MCF 10A (cell line): Measurements from ENCODE around the gene ZMYND8. TPM values are rescaled to one million over a fixed set of nuclear protein-coding genes. Genes with fewer than 3 reads are reported as not detected.
A peak's percentile ranks its signal among the peaks of the same experiment; 100 is the strongest.
"Not testable (repeated sequence)": the region's sequence is repeated elsewhere in the genome, so short reads cannot be mapped to it uniquely, and the experiment has no call there.

Experiments
- BruUV-seq: library from RNA; stranded (reverse); fragments of 400-500 nt; replicated peaks from 2 replicates; lab custom pipeline; 2021; lab: Mats Ljungman, UMichigan
- CTCF ChIA-PET: fragments of 300-600 bp; sonication (Branson Sonifier 250); formaldehyde crosslinking; extraction: SDS; loops from one replicate; lab custom pipeline; 2021; ENCODE audit warnings: antibody characterized with exemption, inconsistent platforms; lab: Yijun Ruan, JAX
- POLR2A ChIA-PET: fragments of 300-600, 350-650 bp; sonication (Branson Sonifier 250); formaldehyde crosslinking; extraction: SDS; loops from one replicate; lab custom pipeline; 2020; ENCODE audit warnings: antibody characterized with exemption, inconsistent platforms; lab: Yijun Ruan, JAX
- DNase-seq: peaks from one replicate; pipeline ENCODE4 v3.0.0-alpha.2; 2018; ENCODE audit not compliant: unreplicated experiment
- H3K27ac Mint-ChIP-seq: one replicate; pipeline ENCODE4 v1.8.0; 2022; ENCODE audit warnings: mild to moderate bottlenecking, low read depth, mixed read lengths; ENCODE audit not compliant: unreplicated experiment
- H3K27me3 Mint-ChIP-seq: one replicate; pipeline ENCODE4 v1.8.0; 2022; ENCODE audit warnings: mixed read lengths; ENCODE audit not compliant: insufficient read depth, unreplicated experiment
- H3K36me3 Mint-ChIP-seq: one replicate; pipeline ENCODE4 v1.8.0; 2022; ENCODE audit warnings: mild to moderate bottlenecking, moderate library complexity, mixed read lengths; ENCODE audit not compliant: insufficient read depth, unreplicated experiment
- H3K4me1 Mint-ChIP-seq: one replicate; pipeline ENCODE4 v1.8.0; 2022; ENCODE audit warnings: mixed read lengths; ENCODE audit not compliant: insufficient read depth, unreplicated experiment
- H3K4me3 Mint-ChIP-seq: one replicate; pipeline ENCODE4 v1.8.0; 2022; ENCODE audit warnings: mild to moderate bottlenecking, moderate library complexity, mixed read lengths; ENCODE audit not compliant: unreplicated experiment
- H3K9me3 Mint-ChIP-seq: one replicate; pipeline ENCODE4 v1.8.0; 2022; ENCODE audit warnings: mixed read lengths; ENCODE audit not compliant: unreplicated experiment
- intact Hi-C: fragments of 100-400 bp; cut with micrococcal nuclease; formaldehyde crosslinking; loops from 2 replicates; pipeline ENCODE4 v1.14.1; 2022
- total RNA-seq: library from RNA; stranded (reverse); gene quantifications from 2 replicates; pipeline ENCODE4 v1.2.3, GENCODE V29; 2022
- TF ChIP-seq, protein P1 (sequence below): fragments of 200-600 bp; IDR thresholded peaks from one replicate; pipeline ENCODE4 v1.8.0; 2022; ENCODE audit warnings: antibody characterized with exemption, mild to moderate bottlenecking; ENCODE audit not compliant: unreplicated experiment

The ZMYND8 gene
- total RNA-seq, 1 experiment from 2014 or later, result 127 TPM

DNA sequence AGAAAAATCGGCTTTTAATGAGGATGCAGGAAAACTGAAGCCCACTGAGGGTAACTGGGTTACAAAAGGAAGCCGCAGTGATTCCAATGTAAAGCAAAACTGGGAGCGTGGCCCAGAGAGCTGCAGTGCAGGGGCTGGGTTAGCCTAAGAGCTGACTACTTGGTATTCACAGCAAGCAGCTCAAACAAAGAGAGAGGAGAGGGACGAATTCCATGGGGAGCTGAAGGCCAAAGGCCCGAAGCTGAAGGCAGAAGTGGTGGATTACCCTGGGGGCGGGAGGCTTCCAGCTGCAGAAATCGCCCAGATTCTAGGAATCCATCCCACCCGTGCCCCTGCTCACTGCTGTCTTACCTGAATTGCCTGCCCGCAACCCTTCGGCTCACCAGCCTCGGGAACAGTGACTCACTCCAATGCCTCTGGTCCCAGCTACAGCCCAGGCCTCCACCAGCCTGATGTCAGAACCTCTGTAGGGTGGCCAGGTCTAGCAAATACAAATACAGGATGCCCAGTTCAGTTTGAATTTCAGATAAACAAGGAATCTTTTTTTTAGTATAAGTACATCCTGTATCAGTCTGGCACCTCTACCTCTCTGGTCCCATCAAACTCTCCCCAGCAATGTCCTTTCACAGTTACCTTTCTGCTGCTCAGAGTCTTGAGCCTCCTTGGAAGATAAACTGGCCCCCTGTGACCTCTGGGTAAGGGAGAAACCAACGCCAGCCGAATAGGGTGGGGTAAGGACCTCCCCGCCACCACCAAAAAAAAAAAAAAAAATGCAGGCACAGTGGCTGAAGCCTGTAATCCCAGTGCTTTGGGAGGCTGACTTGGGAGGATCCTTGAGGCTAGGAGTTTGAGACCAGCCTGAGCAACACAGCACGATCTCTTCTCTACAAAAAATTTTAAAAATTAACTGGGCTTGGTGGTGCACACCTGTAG is 14.6 kb upstream of the ZMYND8 start:
- H3K27me3 Mint-ChIP-seq, result no peaks in the 10 kb centered on the region
- H3K36me3 Mint-ChIP-seq, result no peaks in the 10 kb centered on the region
- CTCF ChIA-PET, result interaction anchor here (0.6 to 3.9 kb wide), 7 partner anchors 10 to 131 kb away, joined by 3 to 20 read pairs (median 4); no protein-coding TSS in a partner anchor
- DNase-seq, result peak; percentile 62
- H3K27ac Mint-ChIP-seq, result no peak overlapping the region
- intact Hi-C loops, result no loop called here
- H3K4me1 Mint-ChIP-seq, result peaks cover 9% of the 10 kb centered on the region
- BruUV-seq, result no TSS peak
- H3K4me3 Mint-ChIP-seq, result no peak overlapping the region
- TF ChIP-seq, protein P1, sequence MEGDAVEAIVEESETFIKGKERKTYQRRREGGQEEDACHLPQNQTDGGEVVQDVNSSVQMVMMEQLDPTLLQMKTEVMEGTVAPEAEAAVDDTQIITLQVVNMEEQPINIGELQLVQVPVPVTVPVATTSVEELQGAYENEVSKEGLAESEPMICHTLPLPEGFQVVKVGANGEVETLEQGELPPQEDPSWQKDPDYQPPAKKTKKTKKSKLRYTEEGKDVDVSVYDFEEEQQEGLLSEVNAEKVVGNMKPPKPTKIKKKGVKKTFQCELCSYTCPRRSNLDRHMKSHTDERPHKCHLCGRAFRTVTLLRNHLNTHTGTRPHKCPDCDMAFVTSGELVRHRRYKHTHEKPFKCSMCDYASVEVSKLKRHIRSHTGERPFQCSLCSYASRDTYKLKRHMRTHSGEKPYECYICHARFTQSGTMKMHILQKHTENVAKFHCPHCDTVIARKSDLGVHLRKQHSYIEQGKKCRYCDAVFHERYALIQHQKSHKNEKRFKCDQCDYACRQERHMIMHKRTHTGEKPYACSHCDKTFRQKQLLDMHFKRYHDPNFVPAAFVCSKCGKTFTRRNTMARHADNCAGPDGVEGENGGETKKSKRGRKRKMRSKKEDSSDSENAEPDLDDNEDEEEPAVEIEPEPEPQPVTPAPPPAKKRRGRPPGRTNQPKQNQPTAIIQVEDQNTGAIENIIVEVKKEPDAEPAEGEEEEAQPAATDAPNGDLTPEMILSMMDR, result no peak
- no peaks in the 10 kb centered on the region for H3K9me3 Mint-ChIP-seq
- POLR2A ChIA-PET, result interaction anchor here (0.6 to 10.8 kb wide), 7 partner anchors 14 to 250 kb away, joined by 3 to 307 read pairs (median 3); partner anchors contain the start of gene ZMYND8

DNA sequence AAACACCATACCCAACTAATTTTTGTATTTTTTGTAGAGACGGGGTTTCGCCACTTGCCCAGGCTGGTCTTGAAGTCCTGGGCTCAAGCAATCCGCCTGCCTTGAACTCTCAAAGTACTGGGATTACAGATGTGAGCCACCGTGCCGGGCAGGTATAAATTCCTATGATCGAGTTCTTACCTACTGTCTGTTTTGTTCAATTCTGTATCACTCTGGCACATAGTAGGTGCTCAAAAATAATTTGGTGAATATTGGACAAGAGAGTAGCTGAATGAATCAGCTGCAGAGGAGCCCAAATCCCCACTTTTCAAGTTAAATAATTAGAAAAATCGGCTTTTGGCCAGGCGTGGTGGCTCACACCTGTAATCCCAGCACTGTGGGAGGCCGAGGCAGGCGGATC is 13.7 kb upstream of the ZMYND8 start:
- Mint-ChIP-seq H3K27me3 (no peaks in the 10 kb centered on the region), H3K27ac (no peak overlapping the region), H3K36me3 (no peaks in the 10 kb centered on the region), H3K9me3 (no peaks in the 10 kb centered on the region), H3K4me1 (peaks cover 9% of the 10 kb centered on the region), H3K4me3 (no peak overlapping the region)
- intact Hi-C loops, result no loop called here
- BruUV-seq, result no TSS peak
- ChIA-PET CTCF (interaction anchor here (0.6 to 3.9 kb wide), 5 partner anchors 11 to 98 kb away, joined by 3 to 20 read pairs (median 7); no protein-coding TSS in a partner anchor), POLR2A (interaction anchor here (0.8 to 10.8 kb wide), 2 partner anchors 13 to 85 kb away, joined by 3 to 307 read pairs; partner anchors contain the start of gene ZMYND8)
- DNase-seq, result no peak
- TF ChIP-seq, protein P1, result no peak

DNA sequence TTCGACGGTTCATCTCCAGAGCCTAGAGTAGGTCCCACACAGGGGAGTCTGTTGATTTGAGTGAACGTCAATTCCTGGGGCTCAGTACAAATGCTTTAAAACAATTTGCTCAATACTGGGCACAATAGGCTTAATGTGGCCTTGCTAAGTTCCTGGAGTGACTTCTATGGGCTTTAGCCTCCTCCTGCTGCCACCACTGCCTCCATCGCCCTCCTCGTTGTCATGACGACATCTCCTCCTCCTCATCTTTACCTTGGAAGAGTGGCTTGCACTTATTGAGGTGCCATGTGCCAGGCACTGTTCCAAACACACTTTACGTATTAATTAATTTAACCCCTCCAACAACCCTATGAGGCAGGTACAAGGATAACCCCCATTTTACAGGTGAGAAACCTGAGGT is 11.8 kb upstream of the ZMYND8 start:
- no peak for DNase-seq
- BruUV-seq, result no TSS peak
- no peaks in the 10 kb centered on the region for H3K36me3 Mint-ChIP-seq
- H3K27me3 Mint-ChIP-seq, result no peaks in the 10 kb centered on the region
- TF ChIP-seq, protein P1, result no peak
- no peaks in the 10 kb centered on the region for H3K9me3 Mint-ChIP-seq
- ChIA-PET POLR2A (interaction anchor here (1.3 to 10.8 kb wide), 2 partner anchors 9 to 11 kb away, joined by 4 to 307 read pairs; partner anchors contain the start of gene ZMYND8), CTCF (interaction anchor here (0.7 to 1.7 kb wide), 3 partner anchors 14 to 95 kb away, joined by 3 to 8 read pairs (median 4); no protein-coding TSS in a partner anchor)
- intact Hi-C loops, result no loop called here
- no peak overlapping the region for H3K4me3 Mint-ChIP-seq
- H3K4me1 Mint-ChIP-seq, result peaks cover 9% of the 10 kb centered on the region
- H3K27ac Mint-ChIP-seq, result no peak overlapping the region

DNA sequence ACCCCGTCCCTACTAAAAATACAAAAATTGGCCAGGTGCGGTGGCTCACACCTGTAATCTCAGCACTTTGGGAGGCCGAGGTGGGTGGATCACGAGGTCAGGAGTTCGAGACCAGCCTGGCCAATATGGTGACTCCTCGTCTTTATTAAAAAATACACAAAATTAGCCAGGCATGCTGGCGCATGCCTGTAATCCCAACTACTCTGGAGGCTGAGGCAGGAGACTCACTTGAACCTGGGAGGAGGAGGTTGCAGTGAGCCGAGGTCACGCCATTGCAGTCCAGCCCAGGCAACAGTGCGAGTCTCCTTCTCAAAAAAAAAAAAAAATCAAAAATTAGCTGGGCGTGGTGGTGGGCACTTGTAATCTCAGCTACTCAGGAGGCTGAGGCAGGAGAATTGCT is 9.8 kb upstream of the ZMYND8 start:
- DNase-seq, intact Hi-C loops, H3K4me3 Mint-ChIP-seq, H3K27ac Mint-ChIP-seq, H3K9me3 Mint-ChIP-seq, BruUV-seq, H3K36me3 Mint-ChIP-seq, H3K27me3 Mint-ChIP-seq: not testable (repeated sequence)
- POLR2A ChIA-PET, result interaction anchor here (0.8 to 1.6 kb wide), 4 partner anchors 8 to 127 kb away, joined by 3 to 7 read pairs (median 5); no protein-coding TSS in a partner anchor
- peaks cover 13% of the 10 kb centered on the region for H3K4me1 Mint-ChIP-seq
- CTCF ChIA-PET, result interaction anchor here (0.9 to 3.6 kb wide), 4 partner anchors 11 to 94 kb away, joined by 4 to 16 read pairs (median 7); no protein-coding TSS in a partner anchor
